ENCODE measurements around the gene L1CAM.

L1CAM gene

GRCh38 chrX:153930011-153930910 is 44.3 kb upstream of the L1CAM start:
- Histone ChIP-seq H3K27ac (ENCODE audit: low read depth, low read length) (no peak overlapping the region), H3K9ac (ENCODE audit: low read length) (no peak overlapping the region), H3K36me3 (ENCODE audit: control insufficient read depth, insufficient read depth, low read length) (peaks cover 42% of the 10 kb centered on the region), H3K4me3 (ENCODE audit: low read depth, low read length) (no peak overlapping the region), H3K4me1 (ENCODE audit: control insufficient read depth, insufficient read depth, low read length) (peaks cover 21% of the 10 kb centered on the region), H3K9me3 (ENCODE audit: control insufficient read depth, insufficient read depth, low read depth, low read length) (peaks cover 9% of the 10 kb centered on the region; the same call in 1 of the 2 replicates), H3K27me3 (ENCODE audit: control insufficient read depth, insufficient read depth, low read length) (no peaks in the 10 kb centered on the region)

GRCh38 chrX:153929576-153929975 is 43.6 kb upstream of the L1CAM start:
- no peak overlapping the region for H3K9ac ChIP-seq (ENCODE audit: low read length)
- peaks cover 28% of the 10 kb centered on the region for H3K4me1 ChIP-seq (ENCODE audit: control insufficient read depth, insufficient read depth, low read length)
- peaks cover 42% of the 10 kb centered on the region for H3K36me3 ChIP-seq (ENCODE audit: control insufficient read depth, insufficient read depth, low read length)
- no peak overlapping the region for H3K4me3 ChIP-seq (ENCODE audit: low read depth, low read length)
- no peaks in the 10 kb centered on the region for H3K27me3 ChIP-seq (ENCODE audit: control insufficient read depth, insufficient read depth, low read length)
- no peak overlapping the region for H3K27ac ChIP-seq (ENCODE audit: low read depth, low read length)
- peaks cover 9% of the 10 kb centered on the region; the same call in 1 of the 2 replicates for H3K9me3 ChIP-seq (ENCODE audit: control insufficient read depth, insufficient read depth, low read depth, low read length)

GRCh38 chrX:153928846-153929245 is 42.9 kb upstream of the L1CAM start:
- Histone ChIP-seq H3K4me3 (ENCODE audit: low read depth, low read length) (peak overlapping the region; percentile 38; the same call in 1 of the 2 replicates), H3K9ac (ENCODE audit: low read length) (no peak overlapping the region), H3K27me3 (ENCODE audit: control insufficient read depth, insufficient read depth, low read length) (no peaks in the 10 kb centered on the region), H3K4me1 (ENCODE audit: control insufficient read depth, insufficient read depth, low read length) (peaks cover 30% of the 10 kb centered on the region), H3K27ac (ENCODE audit: low read depth, low read length) (no peak overlapping the region), H3K36me3 (ENCODE audit: control insufficient read depth, insufficient read depth, low read length) (peaks cover 42% of the 10 kb centered on the region), H3K9me3 (ENCODE audit: control insufficient read depth, insufficient read depth, low read depth, low read length) (peaks cover 9% of the 10 kb centered on the region; the same call in 1 of the 2 replicates)

- Histone ChIP-seq H3K4me1 (ENCODE audit: control insufficient read depth, insufficient read depth, low read length) (peaks cover 29% of the 10 kb centered on the region), H3K36me3 (ENCODE audit: control insufficient read depth, insufficient read depth, low read length) (peaks cover 40% of the 10 kb centered on the region), H3K9me3 (ENCODE audit: control insufficient read depth, insufficient read depth, low read depth, low read length) (peaks cover 9% of the 10 kb centered on the region; the same call in 1 of the 2 replicates), H3K27ac (ENCODE audit: low read depth, low read length) (peak overlapping the region; percentile 86; the same call in 1 of the 2 replicates), H3K9ac (ENCODE audit: low read length) (peak overlapping the region; percentile 95), H3K4me3 (ENCODE audit: low read depth, low read length) (peak overlapping the region; percentile 80), H3K27me3 (ENCODE audit: control insufficient read depth, insufficient read depth, low read length) (no peaks in the 10 kb centered on the region)
These were observed 42.2 kb upstream of the L1CAM start for GRCh38 chrX:153927922-153928760.

GRCh38 chrX:153927672-153927921 is 41.6 kb upstream of the L1CAM start:
- H3K36me3 ChIP-seq (ENCODE audit: control insufficient read depth, insufficient read depth, low read length): peaks cover 36% of the 10 kb centered on the region
- H3K27me3 ChIP-seq (ENCODE audit: control insufficient read depth, insufficient read depth, low read length): no peaks in the 10 kb centered on the region
- H3K4me3 ChIP-seq (ENCODE audit: low read depth, low read length): peak overlapping the region; percentile 80
- H3K4me1 ChIP-seq (ENCODE audit: control insufficient read depth, insufficient read depth, low read length): peaks cover 30% of the 10 kb centered on the region
- peaks cover 9% of the 10 kb centered on the region; the same call in 1 of the 2 replicates for H3K9me3 ChIP-seq (ENCODE audit: control insufficient read depth, insufficient read depth, low read depth, low read length)
- peak overlapping the region; percentile 86; the same call in 1 of the 2 replicates for H3K27ac ChIP-seq (ENCODE audit: low read depth, low read length)
- H3K9ac ChIP-seq (ENCODE audit: low read length): peak overlapping the region; percentile 95

GRCh38 chrX:153926858-153927671 is 41.1 kb upstream of the L1CAM start:
- no peaks in the 10 kb centered on the region for H3K27me3 ChIP-seq (ENCODE audit: control insufficient read depth, insufficient read depth, low read length)
- H3K36me3 ChIP-seq (ENCODE audit: control insufficient read depth, insufficient read depth, low read length): peaks cover 31% of the 10 kb centered on the region
- peak overlapping the region; percentile 80 for H3K4me3 ChIP-seq (ENCODE audit: low read depth, low read length)
- peak overlapping the region; percentile 95 for H3K9ac ChIP-seq (ENCODE audit: low read length)
- H3K27ac ChIP-seq (ENCODE audit: low read depth, low read length): peak overlapping the region; percentile 86; the same call in 1 of the 2 replicates
- peaks cover 34% of the 10 kb centered on the region for H3K4me1 ChIP-seq (ENCODE audit: control insufficient read depth, insufficient read depth, low read length)
- peaks cover 9% of the 10 kb centered on the region; the same call in 1 of the 2 replicates for H3K9me3 ChIP-seq (ENCODE audit: control insufficient read depth, insufficient read depth, low read depth, low read length)

- Histone ChIP-seq H3K4me1 (ENCODE audit: control insufficient read depth, insufficient read depth, low read length) (peaks cover 40% of the 10 kb centered on the region), H3K36me3 (ENCODE audit: control insufficient read depth, insufficient read depth, low read length) (peaks cover 26% of the 10 kb centered on the region), H3K27ac (ENCODE audit: low read depth, low read length) (peak overlapping the region; percentile 86; the same call in 1 of the 2 replicates), H3K9me3 (ENCODE audit: control insufficient read depth, insufficient read depth, low read depth, low read length) (peaks cover 7% of the 10 kb centered on the region; the same call in 1 of the 2 replicates), H3K9ac (ENCODE audit: low read length) (peak overlapping the region; percentile 95), H3K27me3 (ENCODE audit: control insufficient read depth, insufficient read depth, low read length) (no peaks in the 10 kb centered on the region), H3K4me3 (ENCODE audit: low read depth, low read length) (peak overlapping the region; percentile 80)
These were observed 40.5 kb upstream of the L1CAM start for GRCh38 chrX:153926552-153926857.

GRCh38 chrX:153925739-153926551 is 40.0 kb upstream of the L1CAM start, which contains the start of gene ARHGAP4:
Gene ARHGAP4 (minus strand): TSS chrX:153926264. CDS start chrX:153926202, 62 bp downstream.
- Histone ChIP-seq H3K4me1 (ENCODE audit: control insufficient read depth, insufficient read depth, low read length) (peaks cover 40% of the 10 kb centered on the region), H3K27ac (ENCODE audit: low read depth, low read length) (peak within 1 kb of the TSS; percentile 86; the same call in 1 of the 2 replicates), H3K27me3 (ENCODE audit: control insufficient read depth, insufficient read depth, low read length) (no peaks in the 10 kb centered on the region), H3K4me3 (ENCODE audit: low read depth, low read length) (peak within 1 kb of the TSS; percentile 80), H3K9me3 (ENCODE audit: control insufficient read depth, insufficient read depth, low read depth, low read length) (peaks cover 5% of the 10 kb centered on the region; the same call in 1 of the 2 replicates), H3K9ac (ENCODE audit: low read length) (peak within 1 kb of the TSS; percentile 95), H3K36me3 (ENCODE audit: control insufficient read depth, insufficient read depth, low read length) (peaks cover 20% of the 10 kb centered on the region)

- peaks cover 40% of the 10 kb centered on the region for H3K4me1 ChIP-seq (ENCODE audit: control insufficient read depth, insufficient read depth, low read length)
- H3K9me3 ChIP-seq (ENCODE audit: control insufficient read depth, insufficient read depth, low read depth, low read length): peaks cover 11% of the 10 kb centered on the region; the same call in 1 of the 2 replicates
- peak overlapping the region; percentile 66 for H3K4me3 ChIP-seq (ENCODE audit: low read depth, low read length)
- no peak overlapping the region; the same call in 1 of the 2 replicates for H3K27ac ChIP-seq (ENCODE audit: low read depth, low read length)
- peak overlapping the region; percentile 95 for H3K9ac ChIP-seq (ENCODE audit: low read length)
- H3K27me3 ChIP-seq (ENCODE audit: control insufficient read depth, insufficient read depth, low read length): no peaks in the 10 kb centered on the region
- H3K36me3 ChIP-seq (ENCODE audit: control insufficient read depth, insufficient read depth, low read length): peaks cover 20% of the 10 kb centered on the region
These were observed 39.4 kb upstream of the L1CAM start for GRCh38 chrX:153925387-153925738.

Data from HUES6 (cell line).